ENCODE results near the gene CMTR1. TPM values are rescaled to one million over a fixed set of nuclear protein-coding genes. Genes with fewer than 3 reads are reported as not detected.

CMTR1 gene
- total and polyA plus RNA-seq, 2 of the 13 experiments (the other 11 are each of a cell fraction or from before 2014, with no cell fraction given): 19.7 to 55.2 TPM

DNA sequence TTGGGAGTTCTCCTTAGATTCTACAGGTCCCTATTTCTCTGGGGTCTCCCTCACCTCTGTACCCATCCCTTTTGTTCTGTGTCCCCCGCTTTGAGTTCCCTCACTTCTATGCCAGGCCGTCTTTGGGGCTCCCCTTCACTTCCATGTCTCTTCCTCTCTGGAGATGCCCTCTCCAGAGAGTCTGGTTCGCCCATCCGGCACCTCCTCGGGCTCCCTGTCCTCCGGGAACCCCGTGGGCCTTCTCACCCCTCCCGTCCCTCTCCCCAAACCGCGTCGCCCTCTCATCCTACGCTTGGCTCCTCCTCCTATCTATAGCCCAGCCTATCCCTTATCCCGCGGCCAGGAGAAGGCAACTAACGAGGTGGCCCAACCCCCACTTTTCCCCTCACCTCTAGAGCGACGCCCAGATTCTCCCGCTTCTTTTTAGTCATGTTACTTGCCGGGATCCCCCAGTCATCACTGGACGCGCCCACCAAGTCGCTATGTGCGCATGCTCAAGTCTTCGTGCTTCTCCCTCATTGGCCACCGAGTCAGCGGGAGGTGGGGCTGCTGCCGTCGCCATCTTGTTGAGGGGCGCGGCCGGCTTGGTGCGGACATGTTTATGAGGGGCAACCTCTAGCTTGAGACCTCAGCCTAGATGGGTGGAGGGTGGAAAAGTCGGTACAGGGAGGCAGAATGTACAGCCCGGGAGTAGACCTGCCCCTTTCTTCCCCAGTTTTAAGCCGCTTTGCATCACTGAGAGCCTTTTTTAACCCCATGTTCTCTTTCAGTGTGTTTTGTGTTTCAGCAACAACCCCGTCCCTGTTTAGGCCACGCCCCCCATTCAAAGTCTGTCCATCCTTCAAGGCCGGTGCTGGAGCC, 66.6 kb downstream of the CMTR1 start, which contains the start of gene CCDC167 (continued):
- TF ChIP-seq, protein P1, sequence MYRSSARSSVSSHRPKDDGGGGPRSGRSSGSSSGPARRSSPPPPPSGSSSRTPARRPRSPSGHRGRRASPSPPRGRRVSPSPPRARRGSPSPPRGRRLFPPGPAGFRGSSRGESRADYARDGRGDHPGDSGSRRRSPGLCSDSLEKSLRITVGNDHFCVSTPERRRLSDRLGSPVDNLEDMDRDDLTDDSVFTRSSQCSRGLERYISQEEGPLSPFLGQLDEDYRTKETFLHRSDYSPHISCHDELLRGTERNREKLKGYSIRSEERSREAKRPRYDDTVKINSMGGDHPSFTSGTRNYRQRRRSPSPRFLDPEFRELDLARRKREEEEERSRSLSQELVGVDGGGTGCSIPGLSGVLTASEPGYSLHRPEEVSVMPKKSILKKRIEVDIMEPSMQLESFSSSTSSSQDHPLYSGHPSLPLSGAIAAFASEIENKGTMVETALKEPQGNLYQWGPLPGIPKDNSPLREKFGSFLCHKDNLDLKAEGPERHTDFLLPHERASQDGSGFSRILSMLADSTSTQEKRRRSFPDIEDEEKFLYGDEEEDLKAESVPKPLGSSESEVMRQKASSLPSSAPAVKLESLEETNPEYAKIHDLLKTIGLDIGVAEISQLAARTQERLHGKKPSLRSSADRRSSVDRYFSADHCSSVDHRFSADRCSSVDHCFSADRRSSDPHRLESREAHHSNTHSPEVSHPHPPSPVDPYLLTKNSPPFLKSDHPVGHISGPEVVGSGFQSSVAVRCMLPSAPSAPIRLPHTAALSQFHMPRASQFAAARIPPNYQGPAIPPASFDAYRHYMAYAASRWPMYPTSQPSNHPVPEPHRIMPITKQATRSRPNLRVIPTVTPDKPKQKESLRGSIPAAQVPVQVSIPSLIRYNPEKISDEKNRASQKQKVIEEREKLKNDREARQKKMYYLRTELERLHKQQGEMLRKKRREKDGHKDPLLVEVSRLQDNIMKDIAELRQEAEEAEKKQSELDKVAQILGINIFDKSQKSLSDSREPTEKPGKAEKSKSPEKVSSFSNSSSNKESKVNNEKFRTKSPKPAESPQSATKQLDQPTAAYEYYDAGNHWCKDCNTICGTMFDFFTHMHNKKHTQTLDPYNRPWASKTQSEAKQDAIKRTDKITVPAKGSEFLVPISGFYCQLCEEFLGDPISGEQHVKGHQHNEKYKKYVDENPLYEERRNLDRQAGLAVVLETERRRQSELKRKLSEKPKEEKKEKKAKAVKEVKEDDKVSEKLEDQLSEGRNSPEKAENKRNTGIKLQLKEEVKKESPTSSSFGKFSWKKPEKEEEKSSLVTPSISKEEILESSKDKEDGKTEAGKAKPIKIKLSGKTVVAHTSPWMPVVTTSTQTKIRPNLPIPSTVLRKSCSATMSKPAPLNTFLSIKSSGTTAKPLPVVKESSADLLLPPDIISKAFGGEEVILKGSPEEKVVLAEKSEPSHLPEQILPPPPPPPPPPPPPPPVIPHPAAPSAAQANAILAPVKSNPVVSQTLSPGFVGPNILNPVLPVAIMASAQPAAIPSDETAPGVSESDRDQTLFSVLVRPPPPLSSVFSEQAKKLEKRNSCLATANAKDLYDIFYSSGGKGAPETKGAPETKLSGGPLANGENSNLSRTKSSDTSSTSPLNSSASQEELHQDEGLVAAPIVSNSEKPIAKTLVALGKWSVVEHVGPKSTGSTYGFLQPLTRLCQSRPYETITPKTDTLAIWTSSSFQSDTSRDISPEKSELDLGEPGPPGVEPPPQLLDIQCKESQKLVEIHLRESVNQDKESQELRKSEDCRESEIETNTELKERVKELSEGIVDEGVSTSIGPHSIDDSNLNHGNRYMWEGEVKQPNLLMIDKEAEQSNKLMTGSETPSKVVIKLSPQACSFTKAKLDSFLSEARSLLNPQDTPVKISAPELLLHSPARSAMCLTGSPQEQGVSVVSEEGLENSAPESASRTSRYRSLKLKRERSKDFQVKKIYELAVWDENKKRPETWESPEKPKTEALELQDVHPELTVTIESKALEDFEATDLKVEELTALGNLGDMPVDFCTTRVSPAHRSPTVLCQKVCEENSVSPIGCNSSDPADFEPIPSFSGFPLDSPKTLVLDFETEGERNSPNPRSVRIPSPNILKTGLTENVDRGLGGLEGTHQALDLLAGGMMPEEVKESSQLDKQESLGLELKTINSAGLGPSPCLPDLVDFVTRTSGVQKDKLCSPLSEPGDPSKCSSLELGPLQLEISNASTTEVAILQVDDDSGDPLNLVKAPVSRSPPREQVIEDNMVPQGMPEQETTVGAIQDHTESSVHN (CRISPR knock-in tag; IDR thresholded peaks at IDR 0.05): no peak
- TF ChIP-seq ZNF3 (CRISPR knock-in tag; IDR thresholded peaks at IDR 0.05): no peak
- TF ChIP-seq MTA1 (CRISPR knock-in tag; IDR thresholded peaks at IDR 0.05; ENCODE audit: borderline replicate concordance): no peak; the same call in 1 of the 2 replicates
- TF ChIP-seq, protein P2, sequence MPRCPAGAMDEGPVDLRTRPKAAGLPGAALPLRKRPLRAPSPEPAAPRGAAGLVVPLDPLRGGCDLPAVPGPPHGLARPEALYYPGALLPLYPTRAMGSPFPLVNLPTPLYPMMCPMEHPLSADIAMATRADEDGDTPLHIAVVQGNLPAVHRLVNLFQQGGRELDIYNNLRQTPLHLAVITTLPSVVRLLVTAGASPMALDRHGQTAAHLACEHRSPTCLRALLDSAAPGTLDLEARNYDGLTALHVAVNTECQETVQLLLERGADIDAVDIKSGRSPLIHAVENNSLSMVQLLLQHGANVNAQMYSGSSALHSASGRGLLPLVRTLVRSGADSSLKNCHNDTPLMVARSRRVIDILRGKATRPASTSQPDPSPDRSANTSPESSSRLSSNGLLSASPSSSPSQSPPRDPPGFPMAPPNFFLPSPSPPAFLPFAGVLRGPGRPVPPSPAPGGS (CRISPR knock-in tag; IDR thresholded peaks at IDR 0.05): peak; percentile 47; the same call in 1 of the 2 replicates
- peak; percentile 72; the same call in 1 of the 2 replicates for TF ChIP-seq EEA1 (CRISPR knock-in tag; IDR thresholded peaks at IDR 0.05; ENCODE audit: borderline replicate concordance)
- TF ChIP-seq, protein P3, sequence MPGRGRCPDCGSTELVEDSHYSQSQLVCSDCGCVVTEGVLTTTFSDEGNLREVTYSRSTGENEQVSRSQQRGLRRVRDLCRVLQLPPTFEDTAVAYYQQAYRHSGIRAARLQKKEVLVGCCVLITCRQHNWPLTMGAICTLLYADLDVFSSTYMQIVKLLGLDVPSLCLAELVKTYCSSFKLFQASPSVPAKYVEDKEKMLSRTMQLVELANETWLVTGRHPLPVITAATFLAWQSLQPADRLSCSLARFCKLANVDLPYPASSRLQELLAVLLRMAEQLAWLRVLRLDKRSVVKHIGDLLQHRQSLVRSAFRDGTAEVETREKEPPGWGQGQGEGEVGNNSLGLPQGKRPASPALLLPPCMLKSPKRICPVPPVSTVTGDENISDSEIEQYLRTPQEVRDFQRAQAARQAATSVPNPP (CRISPR knock-in tag; IDR thresholded peaks at IDR 0.05): no peak
- no peak for TF ChIP-seq HHEX (CRISPR knock-in tag; IDR thresholded peaks at IDR 0.05)
- no peak for TF ChIP-seq SP1 (IDR thresholded peaks at IDR 0.05)
- TF ChIP-seq SP1 (CRISPR knock-in tag; IDR thresholded peaks at IDR 0.05): peak; percentile 80
- no peak for TF ChIP-seq PLRG1 (conservative IDR thresholded peaks at IDR 0.05)
- TF ChIP-seq, protein P4, sequence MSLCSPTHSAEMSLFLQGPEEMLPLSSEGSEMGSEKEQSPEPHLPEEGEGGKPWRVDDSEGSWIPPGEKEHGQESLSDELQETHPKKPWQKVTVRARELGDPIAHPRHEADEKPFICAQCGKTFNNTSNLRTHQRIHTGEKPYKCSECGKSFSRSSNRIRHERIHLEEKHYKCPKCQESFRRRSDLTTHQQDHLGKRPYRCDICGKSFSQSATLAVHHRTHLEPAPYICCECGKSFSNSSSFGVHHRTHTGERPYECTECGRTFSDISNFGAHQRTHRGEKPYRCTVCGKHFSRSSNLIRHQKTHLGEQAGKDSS (CRISPR knock-in tag; IDR thresholded peaks at IDR 0.05; ENCODE audit: borderline replicate concordance, low read depth): no peak
- TF ChIP-seq TEAD3 (CRISPR knock-in tag; optimal IDR thresholded peaks at IDR 0.05; ENCODE audit: borderline replicate concordance): no peak
- peak; percentile 86 for TF ChIP-seq NFYB (CRISPR knock-in tag; IDR thresholded peaks at IDR 0.05)
- no peak for TF ChIP-seq MTF1 (CRISPR knock-in tag; IDR thresholded peaks at IDR 0.05)
- TF ChIP-seq, protein P5, sequence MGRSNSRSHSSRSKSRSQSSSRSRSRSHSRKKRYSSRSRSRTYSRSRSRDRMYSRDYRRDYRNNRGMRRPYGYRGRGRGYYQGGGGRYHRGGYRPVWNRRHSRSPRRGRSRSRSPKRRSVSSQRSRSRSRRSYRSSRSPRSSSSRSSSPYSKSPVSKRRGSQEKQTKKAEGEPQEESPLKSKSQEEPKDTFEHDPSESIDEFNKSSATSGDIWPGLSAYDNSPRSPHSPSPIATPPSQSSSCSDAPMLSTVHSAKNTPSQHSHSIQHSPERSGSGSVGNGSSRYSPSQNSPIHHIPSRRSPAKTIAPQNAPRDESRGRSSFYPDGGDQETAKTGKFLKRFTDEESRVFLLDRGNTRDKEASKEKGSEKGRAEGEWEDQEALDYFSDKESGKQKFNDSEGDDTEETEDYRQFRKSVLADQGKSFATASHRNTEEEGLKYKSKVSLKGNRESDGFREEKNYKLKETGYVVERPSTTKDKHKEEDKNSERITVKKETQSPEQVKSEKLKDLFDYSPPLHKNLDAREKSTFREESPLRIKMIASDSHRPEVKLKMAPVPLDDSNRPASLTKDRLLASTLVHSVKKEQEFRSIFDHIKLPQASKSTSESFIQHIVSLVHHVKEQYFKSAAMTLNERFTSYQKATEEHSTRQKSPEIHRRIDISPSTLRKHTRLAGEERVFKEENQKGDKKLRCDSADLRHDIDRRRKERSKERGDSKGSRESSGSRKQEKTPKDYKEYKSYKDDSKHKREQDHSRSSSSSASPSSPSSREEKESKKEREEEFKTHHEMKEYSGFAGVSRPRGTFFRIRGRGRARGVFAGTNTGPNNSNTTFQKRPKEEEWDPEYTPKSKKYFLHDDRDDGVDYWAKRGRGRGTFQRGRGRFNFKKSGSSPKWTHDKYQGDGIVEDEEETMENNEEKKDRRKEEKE (IDR thresholded peaks at IDR 0.05): no peak

All from HepG2 (cell line).